Upper lobe of left lung (tissue), 4 donors: ENCODE measurements around the gene SLIT1.

Source experiments
- CTCF ChIP-seq, 6 experiments: fragments of 450-650 bp in 4 of 6; fragments of 200-600 bp in 2 of 6; sonication (generic) in 2 of 6; IDR thresholded peaks; one replicate each; pipeline ENCODE4 v1.5.1; 2016 to 2019; ENCODE audit warnings: antibody characterized with exemption in 6 of 6
- POLR2A ChIP-seq, 4 donors: fragments of 450-650 bp; IDR thresholded peaks; one replicate each; pipeline ENCODE4 v1.5.1; 2016 to 2017; ENCODE audit warnings: antibody characterized with exemption in 4 of 4, mild to moderate bottlenecking in 2 of 4

- TF ChIP-seq CTCF (IDR thresholded peaks at IDR 0.05) = no peak
- TF ChIP-seq POLR2A (IDR thresholded peaks at IDR 0.05) = no peak
Observed at GRCh38 chr10:97182288-97182990, 3.3 kb downstream of the SLIT1 start.
